Loucy (cell line): ENCODE results near the gene CLDN14.

Experiments used
- H2AFZ ChIP-seq: fragments of 200-600 bp; sonication (generic); 2 replicates; pipeline ENCODE4 v1.6.0; 2016; ENCODE audit warnings: antibody characterized with exemption, mild to moderate bottlenecking, low read length, moderate library complexity
- H3F3A ChIP-seq: fragments of 200-600 bp; 2 replicates; pipeline ENCODE4 v1.6.0; 2016; ENCODE audit warnings: antibody characterized with exemption, low read depth, mild to moderate bottlenecking
- H3K27me3 ChIP-seq: fragments of 200-600 bp; sonication (generic); 2 replicates; pipeline ENCODE4 v1.6.1; 2014; ENCODE audit warnings: low read length, mild to moderate bottlenecking; ENCODE audit not compliant: insufficient read depth, poor library complexity, severe bottlenecking
- H3K36me3 ChIP-seq: fragments of 200-600 bp; sonication (generic); 2 replicates; pipeline ENCODE4 v1.6.1; 2016; ENCODE audit warnings: low read length; ENCODE audit not compliant: insufficient read depth
- H3K4me1 ChIP-seq: fragments of 200-600 bp; sonication (generic); 2 replicates; pipeline ENCODE4 v1.5.1; 2014; ENCODE audit warnings: low read length, mild to moderate bottlenecking; ENCODE audit not compliant: insufficient read depth, poor library complexity, severe bottlenecking
- H3K4me2 ChIP-seq: fragments of 200-600 bp; sonication (generic); 2 replicates; pipeline ENCODE4 v1.6.0; 2014; ENCODE audit warnings: antibody characterized with exemption, low read length, low read depth, mild to moderate bottlenecking; ENCODE audit not compliant: poor library complexity, severe bottlenecking
- H3K4me3 ChIP-seq: fragments of 200-600 bp; sonication (generic); 2 replicates; pipeline ENCODE4 v1.5.1; 2014; ENCODE audit warnings: low read length, mild to moderate bottlenecking, mixed read lengths; ENCODE audit not compliant: poor library complexity, severe bottlenecking
- H3K79me2 ChIP-seq: fragments of 200-600 bp; sonication (generic); 2 replicates; pipeline ENCODE4 v1.6.1; 2014; ENCODE audit warnings: low read length; ENCODE audit not compliant: insufficient read depth
- H3K9ac ChIP-seq: fragments of 200-600 bp; sonication (generic); 2 replicates; pipeline ENCODE4 v1.6.0; 2014; ENCODE audit warnings: mild to moderate bottlenecking, low read depth, low read length, moderate library complexity; ENCODE audit not compliant: poor library complexity, severe bottlenecking
- H3K9me2 ChIP-seq: fragments of 200-600 bp; sonication (generic); replicated peaks from 2 replicates; pipeline ENCODE4 v1.6.1; 2016; ENCODE audit warnings: low read depth, low read length, mixed read lengths
- H3K9me3 ChIP-seq: fragments of 200-600 bp; sonication (generic); 2 replicates; pipeline ENCODE4 v1.6.1; 2014; ENCODE audit warnings: mild to moderate bottlenecking, antibody characterized with exemption, low read length, low read depth; ENCODE audit not compliant: insufficient read depth
- H4K20me1 ChIP-seq: fragments of 200-600 bp; sonication (generic); 2 replicates; pipeline ENCODE4 v1.6.0; 2014; ENCODE audit warnings: antibody characterized with exemption, low read length, mild to moderate bottlenecking; ENCODE audit not compliant: insufficient read depth, poor library complexity, severe bottlenecking
- CTCF ChIP-seq: fragments of 200-600 bp; sonication (generic); conservative IDR thresholded peaks from 2 replicates; pipeline ENCODE4 v1.5.1; 2014; ENCODE audit warnings: mild to moderate bottlenecking, antibody characterized with exemption, low read length
- EZH2phosphoT487 ChIP-seq: fragments of 200-600 bp; IDR thresholded peaks from 2 replicates; pipeline ENCODE4 v1.6.1; 2018; ENCODE audit warnings: antibody characterized with exemption, mild to moderate bottlenecking, moderate library complexity, borderline replicate concordance

Gene CLDN14

GRCh38 chr21:36502365-36502764 lies 22.4 kb upstream of the CLDN14 start:
- Histone ChIP-seq H3K9ac (no peak overlapping the region), H3K4me2 (no peak overlapping the region), H4K20me1 (no peaks in the 10 kb centered on the region), H2AFZ (no peak overlapping the region), H3K79me2 (no peaks in the 10 kb centered on the region), H3K27me3 (no peaks in the 10 kb centered on the region), H3K36me3 (no peaks in the 10 kb centered on the region), H3K9me2 (no peaks in the 10 kb centered on the region), H3K4me3 (no peak overlapping the region), H3K4me1 (peaks cover 9% of the 10 kb centered on the region), H3F3A (no peaks in the 10 kb centered on the region), H3K9me3 (no peaks in the 10 kb centered on the region)
- TF ChIP-seq CTCF = no peak
- TF ChIP-seq EZH2phosphoT487 = no peak

- H2AFZ ChIP-seq = no peak overlapping the region
- H3K9me3 ChIP-seq = no peaks in the 10 kb centered on the region
- H3F3A ChIP-seq = no peaks in the 10 kb centered on the region
- H3K79me2 ChIP-seq = no peaks in the 10 kb centered on the region
- H3K9ac ChIP-seq = no peak overlapping the region
- TF ChIP-seq EZH2phosphoT487 = no peak
- no peak for TF ChIP-seq CTCF
- H3K4me3 ChIP-seq = no peak overlapping the region
- H3K27me3 ChIP-seq = no peaks in the 10 kb centered on the region
- no peak overlapping the region for H3K4me2 ChIP-seq
- H4K20me1 ChIP-seq = no peaks in the 10 kb centered on the region
- no peaks in the 10 kb centered on the region for H3K36me3 ChIP-seq
- peaks cover under 1% of the 10 kb centered on the region for H3K4me1 ChIP-seq
- no peaks in the 10 kb centered on the region for H3K9me2 ChIP-seq
Measured at GRCh38 chr21:36501589-36501892, 21.6 kb upstream of the CLDN14 start.

GRCh38 chr21:36499578-36500471 lies 19.9 kb upstream of the CLDN14 start:
- Histone ChIP-seq H2AFZ (no peak overlapping the region), H3K4me3 (no peak overlapping the region), H3F3A (no peaks in the 10 kb centered on the region), H3K4me1 (no peaks in the 10 kb centered on the region), H4K20me1 (no peaks in the 10 kb centered on the region), H3K79me2 (no peaks in the 10 kb centered on the region), H3K36me3 (no peaks in the 10 kb centered on the region), H3K9ac (no peak overlapping the region), H3K27me3 (no peaks in the 10 kb centered on the region), H3K9me2 (no peaks in the 10 kb centered on the region), H3K9me3 (no peaks in the 10 kb centered on the region), H3K4me2 (no peak overlapping the region)
- TF ChIP-seq CTCF = no peak
